Astrocyte (in vitro differentiated cells and primary cell): Measurements from ENCODE around the gene STUB1.

ENCODE experiments used
- CTCF ChIP-seq: IDR thresholded peaks from 2 replicates; pipeline ENCODE4 v1.5.1; 2011; ENCODE audit warnings: low read depth, mild to moderate bottlenecking, inconsistent platforms, low read length, moderate library complexity; ENCODE audit not compliant: insufficient read depth
- EZH2 ChIP-seq: IDR thresholded peaks from 2 replicates; pipeline ENCODE4 v1.6.1; 2012; ENCODE audit warnings: mild to moderate bottlenecking, low read length, inconsistent platforms; ENCODE audit not compliant: insufficient read depth

GRCh38 chr16:703406-703805 is 23.2 kb downstream of the STUB1 start:
- TF ChIP-seq CTCF (no peak), EZH2 (no peak)
